ENCODE measurements around the gene AP5B1.

DNA sequence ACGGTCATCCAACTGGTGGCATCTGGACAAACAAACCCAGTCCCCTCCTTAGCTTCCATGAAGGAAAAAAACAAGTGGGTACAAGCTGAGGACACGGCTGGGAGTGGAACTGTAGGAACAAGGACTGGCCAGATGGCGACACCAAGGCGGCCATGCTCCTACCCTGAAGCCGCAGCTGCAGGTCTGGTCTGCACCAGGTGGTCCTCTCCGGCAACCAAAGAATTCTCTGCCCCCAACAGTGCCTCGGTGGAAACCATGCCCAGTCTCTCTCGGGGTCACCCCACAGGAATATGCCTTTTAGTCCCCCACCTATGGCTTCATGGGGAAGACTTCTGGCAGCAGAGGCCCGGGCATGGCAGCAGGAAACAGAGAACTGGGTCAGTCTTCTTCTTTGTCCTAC lies 28.7 kb upstream of the AP5B1 start:
- no peak for TF ChIP-seq JUND (IDR thresholded peaks at IDR 0.05; ENCODE audit: low read length)
- TF ChIP-seq, protein P1, sequence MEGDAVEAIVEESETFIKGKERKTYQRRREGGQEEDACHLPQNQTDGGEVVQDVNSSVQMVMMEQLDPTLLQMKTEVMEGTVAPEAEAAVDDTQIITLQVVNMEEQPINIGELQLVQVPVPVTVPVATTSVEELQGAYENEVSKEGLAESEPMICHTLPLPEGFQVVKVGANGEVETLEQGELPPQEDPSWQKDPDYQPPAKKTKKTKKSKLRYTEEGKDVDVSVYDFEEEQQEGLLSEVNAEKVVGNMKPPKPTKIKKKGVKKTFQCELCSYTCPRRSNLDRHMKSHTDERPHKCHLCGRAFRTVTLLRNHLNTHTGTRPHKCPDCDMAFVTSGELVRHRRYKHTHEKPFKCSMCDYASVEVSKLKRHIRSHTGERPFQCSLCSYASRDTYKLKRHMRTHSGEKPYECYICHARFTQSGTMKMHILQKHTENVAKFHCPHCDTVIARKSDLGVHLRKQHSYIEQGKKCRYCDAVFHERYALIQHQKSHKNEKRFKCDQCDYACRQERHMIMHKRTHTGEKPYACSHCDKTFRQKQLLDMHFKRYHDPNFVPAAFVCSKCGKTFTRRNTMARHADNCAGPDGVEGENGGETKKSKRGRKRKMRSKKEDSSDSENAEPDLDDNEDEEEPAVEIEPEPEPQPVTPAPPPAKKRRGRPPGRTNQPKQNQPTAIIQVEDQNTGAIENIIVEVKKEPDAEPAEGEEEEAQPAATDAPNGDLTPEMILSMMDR (IDR thresholded peaks at IDR 0.05; ENCODE audit: control extremely low read depth in 1 of 3, insufficient read depth in 1 of 3, low read depth in 1 of 3, low read length in 3 of 3): no peak
- no peak for TF ChIP-seq POLR2AphosphoS5 (IDR thresholded peaks at IDR 0.05; ENCODE audit: low read depth, low read length)
- no peak for TF ChIP-seq SUZ12 (IDR thresholded peaks at IDR 0.05; ENCODE audit: low read length)
- TF ChIP-seq SIN3A (conservative IDR thresholded peaks at IDR 0.05 in 1 of 2, IDR thresholded peaks at IDR 0.05 in 1 of 2; ENCODE audit: low read depth in 1 of 2, low read length in 2 of 2): no peak
- no peak for TF ChIP-seq CEBPB (IDR thresholded peaks at IDR 0.05; ENCODE audit: low read depth, low read length)
- TF ChIP-seq POLR2A (IDR thresholded peaks at IDR 0.05; ENCODE audit: control extremely low read depth in 1 of 2, low read depth in 2 of 2, low read length in 2 of 2): no peak
- no peak for TF ChIP-seq EZH2 (IDR thresholded peaks at IDR 0.05; ENCODE audit: low read depth, low read length, severe bottlenecking)
